ENCODE measurements around the gene SCNN1B.

DNA sequence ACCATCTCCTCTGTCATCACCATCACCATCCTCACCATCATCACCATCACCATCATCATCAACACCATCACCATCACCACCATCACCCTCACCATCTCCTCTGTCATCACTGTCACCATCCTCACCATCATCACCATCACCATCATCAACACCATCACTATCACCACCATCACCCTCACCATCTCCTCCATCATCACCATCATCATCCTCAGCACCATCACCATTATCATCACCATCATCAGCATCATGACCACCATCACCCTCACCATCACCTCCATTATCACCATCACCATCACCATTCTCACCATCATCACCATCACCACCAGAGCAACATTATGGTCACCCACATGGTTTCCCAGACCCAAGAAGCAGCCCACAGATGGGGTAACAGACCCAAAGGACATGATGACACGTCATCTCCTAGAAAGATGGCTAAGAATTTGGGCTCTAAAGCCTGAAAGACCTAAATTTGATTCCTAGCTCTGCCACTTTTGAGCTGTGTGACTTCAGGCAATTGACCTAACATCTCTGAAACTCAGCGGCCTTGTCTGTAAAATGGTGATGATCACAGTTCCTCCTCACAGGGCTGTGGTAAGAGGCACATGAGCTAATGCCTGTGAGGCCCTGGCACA is 14.6 kb downstream of the SCNN1B start:
- TF ChIP-seq TAF1 (IDR thresholded peaks at IDR 0.05; ENCODE audit: borderline replicate concordance, low read depth, low read length), result no peak
- no peak for TF ChIP-seq POLR2AphosphoS5 (IDR thresholded peaks at IDR 0.05; ENCODE audit: low read depth, low read length)
- no peak for TF ChIP-seq POLR2A (IDR thresholded peaks at IDR 0.05; ENCODE audit: low read depth, low read length)

Measured in GM12892 (cell line).